ENCODE measurements around the gene THYN1. TPM values are rescaled to one million over a fixed set of nuclear protein-coding genes. Genes with fewer than 3 reads are reported as not detected.

Gene THYN1
- total RNA-seq, 2 experiments from 2014 or later: 25.7 to 26.0 TPM

GRCh38 chr11:134277183-134278001 lies 24.2 kb upstream of the THYN1 start:
- peak overlapping the region; percentile 32 for H3K4me3 ChIP-seq (ENCODE audit: low read length)
- no peaks in the 10 kb centered on the region for H3K36me3 ChIP-seq (ENCODE audit: insufficient read depth, low read length)
- no peak for DNase-seq
- H3K4me3 Mint-ChIP-seq: peak overlapping the region; percentile 86
- H3K27me3 ChIP-seq (ENCODE audit: control insufficient read depth in 1 of 2, insufficient read depth in 2 of 2, low read length in 2 of 2): peaks cover 6% of the 10 kb centered on the region in 2 experiments
- ChIA-PET CTCF (interaction anchor here (0.7 to 2.0 kb wide), 4 partner anchors 15 to 55 kb away, joined by 4 to 19 read pairs (median 8); partner anchors contain the start of genes GLB1L2, NCAPD3 and VPS26B), POLR2A (interaction anchor here (0.7 to 7.2 kb wide), 2 partner anchors 15 to 53 kb away, joined by 3 to 54 read pairs; partner anchors contain the start of genes NCAPD3 and VPS26B)
- peaks cover 12% of the 10 kb centered on the region for H3K36me3 Mint-ChIP-seq (ENCODE audit: low read depth)
- H3K27me3 Mint-ChIP-seq: peaks cover 3% of the 10 kb centered on the region
- H3K4me1 Mint-ChIP-seq (ENCODE audit: low read depth): peaks cover 42% of the 10 kb centered on the region
- TF ChIP-seq, protein P1, sequence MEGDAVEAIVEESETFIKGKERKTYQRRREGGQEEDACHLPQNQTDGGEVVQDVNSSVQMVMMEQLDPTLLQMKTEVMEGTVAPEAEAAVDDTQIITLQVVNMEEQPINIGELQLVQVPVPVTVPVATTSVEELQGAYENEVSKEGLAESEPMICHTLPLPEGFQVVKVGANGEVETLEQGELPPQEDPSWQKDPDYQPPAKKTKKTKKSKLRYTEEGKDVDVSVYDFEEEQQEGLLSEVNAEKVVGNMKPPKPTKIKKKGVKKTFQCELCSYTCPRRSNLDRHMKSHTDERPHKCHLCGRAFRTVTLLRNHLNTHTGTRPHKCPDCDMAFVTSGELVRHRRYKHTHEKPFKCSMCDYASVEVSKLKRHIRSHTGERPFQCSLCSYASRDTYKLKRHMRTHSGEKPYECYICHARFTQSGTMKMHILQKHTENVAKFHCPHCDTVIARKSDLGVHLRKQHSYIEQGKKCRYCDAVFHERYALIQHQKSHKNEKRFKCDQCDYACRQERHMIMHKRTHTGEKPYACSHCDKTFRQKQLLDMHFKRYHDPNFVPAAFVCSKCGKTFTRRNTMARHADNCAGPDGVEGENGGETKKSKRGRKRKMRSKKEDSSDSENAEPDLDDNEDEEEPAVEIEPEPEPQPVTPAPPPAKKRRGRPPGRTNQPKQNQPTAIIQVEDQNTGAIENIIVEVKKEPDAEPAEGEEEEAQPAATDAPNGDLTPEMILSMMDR (IDR thresholded peaks at IDR 0.05): no peak
- no peak overlapping the region for H3K27ac Mint-ChIP-seq
- ATAC-seq (ENCODE audit: poor library complexity): no peak
- peaks cover 25% of the 10 kb centered on the region for H3K4me1 ChIP-seq (ENCODE audit: insufficient read depth, low read length)
- H3K9me3 Mint-ChIP-seq: no peaks in the 10 kb centered on the region
- intact Hi-C loops (cut with DNase I, micrococcal nuclease): loop anchor here (2.0 to 5.0 kb wide), 5 partner anchors 53 to 71 kb away; partner anchors contain the start of genes GLB1L2 (in 1 of the 2) and VPS26B (in 1 of the 2)
- H3K27ac ChIP-seq (ENCODE audit: low read depth in 1 of 2, low read length in 2 of 2): no peak overlapping the region
- peaks cover 3 to 18% of the 10 kb centered on the region in 2 experiments for H3K9me3 ChIP-seq (ENCODE audit: control insufficient read depth in 1 of 2, insufficient read depth in 1 of 2, low read length in 2 of 2)

- POLR2A ChIA-PET: interaction anchor here (0.6 to 7.2 kb wide), 10 partner anchors 11 to 208 kb away, joined by 3 to 54 read pairs (median 4); partner anchors contain the start of genes ACAD8, JAM3, NCAPD3 and THYN1
- Histone ChIP-seq H3K27ac (ENCODE audit: low read depth in 1 of 2, low read length in 2 of 2) (no peak overlapping the region), H3K4me1 (ENCODE audit: insufficient read depth, low read length) (peaks cover 28% of the 10 kb centered on the region), H3K4me3 (ENCODE audit: low read length) (peak overlapping the region; percentile 91), H3K9me3 (ENCODE audit: control insufficient read depth in 1 of 2, insufficient read depth in 1 of 2, low read length in 2 of 2) (peaks cover 3 to 18% of the 10 kb centered on the region in 2 experiments), H3K27me3 (ENCODE audit: control insufficient read depth in 1 of 2, insufficient read depth in 2 of 2, low read length in 2 of 2) (peaks cover 6% of the 10 kb centered on the region in 2 experiments), H3K36me3 (ENCODE audit: insufficient read depth, low read length) (no peaks in the 10 kb centered on the region)
- intact Hi-C loops (cut with DNase I, micrococcal nuclease): loop anchor here (1.0 to 5.0 kb wide), 6 partner anchors 23 to 70 kb away; partner anchors contain the start of genes ACAD8 (in 1 of the 2), GLB1L2 (in 1 of the 2), THYN1 (in 1 of the 2) and VPS26B (in 1 of the 2)
- TF ChIP-seq, protein P1 (IDR thresholded peaks at IDR 0.05): peak; percentile 33
- H3K27me3 Mint-ChIP-seq: peaks cover 3% of the 10 kb centered on the region
- ATAC-seq (ENCODE audit: poor library complexity) (no peak), DNase-seq (no peak)
- peak overlapping the region; percentile 92 for H3K4me3 Mint-ChIP-seq
- H3K9me3 Mint-ChIP-seq: no peaks in the 10 kb centered on the region
- CTCF ChIA-PET: interaction anchor here (0.7 to 3.4 kb wide), 14 partner anchors 11 to 328 kb away, joined by 3 to 23 read pairs (median 5); partner anchors contain the start of genes ACAD8, GLB1L2, NCAPD3 and THYN1
- H3K4me1 Mint-ChIP-seq (ENCODE audit: low read depth): peaks cover 47% of the 10 kb centered on the region
- peaks cover 12% of the 10 kb centered on the region for H3K36me3 Mint-ChIP-seq (ENCODE audit: low read depth)
- peak overlapping the region; percentile 83 for H3K27ac Mint-ChIP-seq
These were observed 23.4 kb upstream of the THYN1 start for GRCh38 chr11:134276396-134277182.

Measured in CD4-positive, alpha-beta T cell (primary cell).